Activated CD4-positive, CD25-positive, alpha-beta regulatory T cell treated with anti-CD3 and anti-CD28 coated beads, Interleukin-2, amount 50 U/mL, for 16 hours (primary cell): ENCODE measurements around the gene FSCN2.

ENCODE experiments used
- DNase-seq: peaks from one replicate; pipeline ENCODE4 v3.0.0-alpha.2; 2020; ENCODE audit warnings: low read depth, low spot score

Gene FSCN2

DNA sequence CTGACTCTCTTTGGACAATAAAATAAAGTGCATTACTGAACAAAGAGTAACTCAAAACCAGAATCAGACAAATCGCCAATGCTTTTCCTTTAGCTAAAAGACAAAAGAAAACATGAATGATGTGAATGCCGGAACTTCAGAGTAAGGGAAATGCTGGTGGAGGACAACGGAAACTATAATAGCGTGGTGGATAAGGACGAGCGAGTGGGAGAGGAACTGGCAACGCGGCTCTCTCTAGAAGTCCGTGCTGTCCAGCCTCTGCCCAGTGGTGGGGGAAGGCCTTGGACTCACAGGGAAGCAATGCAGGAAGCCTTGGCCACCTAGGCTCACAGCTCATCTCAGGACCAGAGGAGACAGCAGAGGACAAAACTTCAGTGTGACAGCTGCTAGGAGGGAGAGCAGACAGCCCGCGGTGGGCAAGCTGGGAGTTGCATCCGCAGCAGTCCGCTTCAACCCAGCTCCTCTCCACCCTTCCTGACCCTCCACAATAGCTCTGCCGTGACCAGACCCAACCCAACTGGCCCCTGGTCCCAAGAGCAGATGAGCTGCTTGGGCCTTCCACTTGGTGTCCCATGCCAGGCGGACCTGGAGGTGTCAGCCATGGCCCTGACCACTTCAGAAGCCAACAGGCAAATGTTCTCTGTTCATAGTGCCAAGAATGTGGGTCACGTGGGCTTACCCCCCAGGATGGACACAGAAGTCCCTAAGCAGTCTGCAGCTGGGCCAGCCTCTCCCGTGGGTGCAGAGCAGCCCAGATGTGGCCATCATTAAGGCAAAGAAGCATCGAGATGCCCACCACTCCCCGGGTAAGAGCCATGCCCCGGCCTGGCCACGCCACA, 29.3 kb downstream of the FSCN2 start:
- no peak for DNase-seq

DNA sequence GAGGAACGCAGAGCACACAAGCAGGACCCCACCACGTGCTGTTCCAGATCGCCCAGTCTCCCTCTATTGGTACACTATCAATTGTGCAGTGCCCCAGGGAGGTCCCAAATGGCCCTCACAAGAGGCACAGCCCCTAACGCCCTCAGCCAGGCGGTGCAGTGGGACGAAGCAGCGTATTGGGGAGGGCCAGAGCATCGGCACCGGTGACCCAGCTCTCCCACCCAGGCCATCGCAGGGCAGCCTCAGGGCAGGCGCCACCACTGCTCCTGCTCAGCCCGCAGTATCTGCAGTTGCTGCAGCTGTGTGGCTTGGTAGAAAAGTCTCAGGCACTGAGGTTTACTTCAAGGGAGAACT, 29.9 kb downstream of the FSCN2 start:
- no peak for DNase-seq

DNA sequence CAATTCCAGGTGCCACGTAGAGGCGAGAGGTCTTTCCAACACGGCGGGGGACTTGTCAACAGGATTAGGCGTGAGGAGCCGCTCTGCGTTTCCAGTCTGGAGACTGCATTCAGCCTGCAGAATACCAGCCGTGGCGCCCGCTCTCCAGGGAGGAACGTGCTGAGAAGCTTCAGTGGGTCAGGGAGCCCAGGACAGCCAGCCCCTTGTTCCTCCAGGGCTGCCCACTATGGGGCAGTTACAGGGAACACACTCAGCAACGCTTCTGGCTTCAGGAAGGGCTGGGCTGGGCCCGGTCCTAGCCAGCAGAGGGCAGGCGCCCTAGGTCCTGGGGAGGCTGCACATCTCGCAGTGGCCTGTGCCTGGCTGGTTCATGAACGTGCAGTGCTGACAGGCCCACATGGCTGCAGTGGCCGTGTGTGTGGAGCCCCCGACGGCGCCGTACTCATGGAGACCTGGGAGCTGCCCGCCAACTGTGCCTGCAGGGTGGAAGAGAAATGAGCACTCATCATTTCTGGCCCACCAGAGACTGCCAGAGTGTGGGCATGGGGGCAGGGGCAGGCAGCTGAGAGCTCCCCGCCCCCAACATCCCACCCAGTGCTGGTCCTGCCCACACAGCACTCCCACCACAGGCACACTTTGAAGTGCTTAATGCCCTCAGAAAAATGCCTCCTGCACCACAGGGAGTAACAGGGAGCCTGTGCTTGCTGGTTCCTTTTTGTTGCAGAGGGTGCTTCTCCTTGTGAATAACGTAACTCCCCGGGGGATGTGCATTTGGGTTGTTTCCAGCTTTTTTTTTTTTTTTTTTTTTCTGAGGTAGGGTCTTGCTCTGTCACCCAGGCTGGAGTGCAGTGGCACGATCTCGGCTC, 31.0 kb downstream of the FSCN2 start:
- no peak for DNase-seq

GRCh38 chr17:81561494-81561885, 33.3 kb downstream of the FSCN2 start:
- DNase-seq, result no peak

- no peak for DNase-seq
Measured at GRCh38 chr17:81563861-81564586, 35.8 kb downstream of the FSCN2 start.

- DNase-seq, result no peak
Measured at GRCh38 chr17:81564778-81565177, 36.6 kb downstream of the FSCN2 start.

DNA sequence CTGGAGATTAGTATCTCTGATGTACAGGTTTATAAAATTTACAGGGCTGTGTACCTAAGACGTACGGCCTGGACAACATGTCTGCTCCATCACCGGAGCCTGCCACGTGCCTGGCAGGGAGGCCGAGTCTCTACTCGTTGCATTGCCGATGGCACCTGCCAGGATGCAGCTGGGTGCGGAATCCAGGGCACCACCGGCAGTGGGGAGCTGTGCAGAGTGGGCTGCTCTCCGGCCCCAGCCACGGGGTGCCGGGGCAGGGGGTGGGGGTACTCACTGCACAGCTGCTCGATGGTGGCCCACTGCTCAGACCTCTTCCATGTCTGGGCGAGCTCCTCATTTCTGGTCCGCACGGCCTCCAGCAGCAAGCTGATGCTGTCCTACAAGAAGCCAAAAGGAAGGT, 37.1 kb downstream of the FSCN2 start:
- DNase-seq, result no peak

DNA sequence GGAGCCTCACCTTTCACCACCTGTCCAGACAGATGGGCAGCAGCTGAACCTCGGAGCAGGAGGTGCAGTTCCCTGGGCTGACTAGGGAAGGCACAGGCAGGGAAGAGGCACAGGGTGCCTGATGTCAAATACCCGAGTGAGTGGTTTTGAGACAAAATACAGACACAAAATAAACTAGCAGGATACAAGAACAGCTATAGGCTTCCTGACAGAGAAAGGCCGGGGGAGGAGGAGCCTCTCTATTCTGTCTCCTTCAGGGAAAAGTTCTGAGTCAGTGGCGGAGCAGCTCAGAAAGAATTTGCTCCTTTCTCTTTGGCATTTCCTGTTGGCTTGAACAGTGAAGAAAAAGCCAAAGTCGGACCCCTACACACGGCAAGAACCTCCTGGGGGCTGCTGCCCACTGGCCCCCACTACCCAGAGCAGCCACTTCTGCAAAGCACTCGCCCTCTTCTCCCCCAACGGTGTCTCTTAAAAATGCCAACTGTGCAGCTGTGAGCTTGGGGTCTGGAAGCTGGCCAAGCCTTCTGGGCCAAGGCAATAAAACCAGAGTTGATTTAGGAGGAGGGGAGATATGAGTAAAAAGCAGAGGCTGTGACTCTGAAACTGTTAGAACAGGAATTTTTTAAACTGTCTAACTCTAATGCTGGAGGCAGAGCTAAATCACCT, 38.4 kb downstream of the FSCN2 start:
- DNase-seq, result no peak

DNA sequence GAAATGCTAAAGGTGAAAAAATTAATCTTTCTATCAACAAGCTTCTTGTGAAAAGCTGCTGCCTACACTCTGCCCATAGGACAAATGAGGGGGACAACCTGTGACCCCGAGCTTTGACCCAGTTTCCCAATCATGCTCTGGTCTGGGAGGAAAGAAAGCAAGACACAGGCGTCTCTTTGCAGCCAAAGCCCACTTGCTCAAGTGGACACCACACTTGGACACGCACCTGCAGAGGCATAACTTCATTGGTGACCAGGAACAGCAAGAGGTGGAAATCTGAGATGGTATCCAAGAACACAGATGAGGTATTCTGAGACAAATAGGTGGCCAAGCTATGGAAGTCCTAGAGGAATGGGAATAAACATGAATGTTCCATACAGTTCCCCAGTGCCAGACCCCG, 39.0 kb downstream of the FSCN2 start:
- no peak for DNase-seq

GRCh38 chr17:81568416-81568815, 40.2 kb downstream of the FSCN2 start:
- no peak for DNase-seq

DNA sequence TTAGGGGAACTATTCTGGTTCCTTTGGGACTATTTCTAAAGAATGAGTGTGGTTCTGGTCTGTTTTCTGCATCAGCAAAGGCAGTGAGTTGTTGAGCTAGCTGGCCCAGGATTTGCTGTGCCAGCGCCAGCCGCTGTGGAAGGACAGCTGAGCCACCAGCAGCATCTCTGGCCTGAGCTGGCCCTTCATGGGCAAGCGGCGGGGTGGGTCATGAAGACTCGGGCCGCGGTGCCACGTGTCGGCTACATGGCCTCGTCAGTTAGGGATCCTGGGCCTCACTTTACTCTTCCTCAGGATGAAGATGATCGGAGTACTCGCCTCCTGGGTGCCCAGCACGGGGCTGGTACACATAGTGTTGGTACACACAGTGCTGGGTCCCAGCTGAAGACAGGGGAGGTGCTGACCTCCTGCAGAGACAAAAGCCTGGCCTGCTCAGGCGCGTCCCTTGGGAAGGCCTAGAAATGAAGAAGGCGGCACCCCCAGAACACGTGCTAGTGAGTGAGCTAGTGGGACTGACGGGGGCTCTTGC, 41.9 kb downstream of the FSCN2 start:
- no peak for DNase-seq

DNA sequence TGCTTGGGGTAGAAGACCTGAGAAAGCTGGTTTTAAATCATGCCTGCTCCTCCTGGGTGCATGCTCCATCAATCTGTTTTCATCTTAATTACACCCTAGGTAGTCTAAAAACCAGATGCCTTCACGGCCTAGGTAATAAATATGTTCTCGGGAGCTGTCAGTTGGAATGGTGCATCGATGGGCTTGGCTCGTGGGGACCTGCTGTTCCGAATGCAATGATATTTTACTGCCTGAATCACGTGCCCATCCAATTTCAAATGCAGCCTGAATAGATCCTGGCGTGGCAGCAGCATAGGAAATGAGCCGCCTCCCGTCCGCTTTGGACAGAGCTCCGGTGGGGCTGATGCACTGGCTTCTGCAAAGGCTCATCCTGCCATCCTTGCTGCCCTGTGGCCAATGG, 42.8 kb downstream of the FSCN2 start:
- no peak for DNase-seq

DNA sequence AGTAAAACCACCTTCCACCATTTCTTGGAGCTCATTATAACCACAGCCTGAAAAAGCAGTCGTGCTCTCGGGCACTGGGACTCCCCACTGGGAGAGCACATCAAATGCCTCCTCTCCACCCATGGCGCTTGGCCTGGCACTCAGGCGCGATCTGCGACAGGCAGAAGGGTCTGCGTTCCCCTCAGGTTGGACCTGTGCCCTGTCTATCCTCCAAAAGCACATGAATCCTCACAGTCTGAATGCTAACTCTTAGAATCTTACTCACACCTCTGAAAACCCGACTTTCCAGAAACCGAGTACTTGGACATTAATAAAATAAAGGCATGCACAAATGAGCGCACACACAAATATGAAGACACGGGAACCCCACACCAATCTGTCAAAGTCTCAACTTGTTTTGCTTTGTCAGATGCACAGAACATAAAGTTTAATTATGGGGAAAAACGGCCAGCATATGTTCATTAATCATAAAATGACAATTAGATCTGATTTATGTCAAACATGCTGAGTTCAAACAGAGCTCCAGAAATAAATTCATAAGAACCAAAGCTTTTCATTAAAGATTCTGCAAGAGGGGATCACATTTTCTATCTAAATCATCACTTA, 44.5 kb downstream of the FSCN2 start:
- DNase-seq, result no peak

DNA sequence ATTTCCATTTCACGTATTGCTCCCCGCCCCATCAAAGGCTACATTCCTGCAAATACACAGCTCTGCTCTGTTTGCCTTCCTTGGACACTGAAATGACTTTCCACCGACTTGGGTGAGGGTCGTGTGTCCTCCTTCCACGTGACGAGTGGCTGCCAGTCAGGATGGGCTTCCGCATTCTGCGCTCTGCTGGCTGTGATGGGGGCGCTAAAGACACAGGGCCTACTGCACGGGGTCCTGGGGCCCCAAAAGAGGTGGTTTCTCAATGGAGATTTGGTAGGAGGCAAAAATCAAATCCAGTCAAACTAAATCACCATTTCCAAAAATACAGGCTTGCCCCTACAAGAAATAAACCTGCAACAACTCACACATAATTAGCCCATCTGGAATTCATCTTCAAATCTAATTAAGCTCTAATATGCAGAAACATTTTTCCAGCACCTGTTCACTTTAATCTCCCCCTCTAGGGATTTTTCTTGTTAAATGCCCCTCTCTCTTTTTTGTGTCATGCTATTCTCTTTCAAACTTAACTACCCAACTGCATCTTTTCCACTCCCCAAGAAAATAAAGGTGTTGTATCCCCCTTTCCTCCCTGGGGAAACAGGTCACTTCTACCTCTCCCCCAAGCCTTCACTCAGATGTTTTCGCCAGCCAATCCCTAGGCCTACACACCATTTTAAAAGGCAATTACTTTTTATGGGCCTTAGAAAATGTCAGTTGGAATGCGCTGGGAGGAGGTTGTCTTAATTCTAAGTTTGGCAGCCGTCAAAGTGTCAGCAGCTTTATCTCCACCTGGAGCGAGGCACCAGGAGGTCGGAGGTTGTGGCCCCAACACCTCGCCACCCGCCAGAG, 45.8 kb downstream of the FSCN2 start:
- DNase-seq, result no peak

- DNase-seq, result no peak
Measured at GRCh38 chr17:81574643-81574956, 46.4 kb downstream of the FSCN2 start.

DNA sequence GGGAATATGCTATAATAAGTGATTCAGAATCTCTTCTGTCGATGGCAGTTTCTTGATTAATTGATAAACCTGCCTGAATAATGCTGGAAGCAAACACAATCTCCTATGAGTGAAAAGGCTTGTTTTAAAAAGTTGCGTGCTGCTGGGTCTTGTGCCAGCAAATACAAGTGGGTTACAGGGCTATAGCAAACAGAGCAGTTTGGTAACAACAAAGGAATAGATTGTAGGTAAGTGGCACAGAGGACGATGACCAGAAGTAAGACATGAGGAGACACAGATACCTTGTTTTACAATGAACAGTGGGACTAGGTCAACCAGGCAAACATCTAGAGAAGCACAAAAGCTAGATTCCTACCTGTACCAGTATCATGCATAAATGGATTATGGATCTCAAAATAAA, 47.7 kb downstream of the FSCN2 start:
- no peak for DNase-seq

DNA sequence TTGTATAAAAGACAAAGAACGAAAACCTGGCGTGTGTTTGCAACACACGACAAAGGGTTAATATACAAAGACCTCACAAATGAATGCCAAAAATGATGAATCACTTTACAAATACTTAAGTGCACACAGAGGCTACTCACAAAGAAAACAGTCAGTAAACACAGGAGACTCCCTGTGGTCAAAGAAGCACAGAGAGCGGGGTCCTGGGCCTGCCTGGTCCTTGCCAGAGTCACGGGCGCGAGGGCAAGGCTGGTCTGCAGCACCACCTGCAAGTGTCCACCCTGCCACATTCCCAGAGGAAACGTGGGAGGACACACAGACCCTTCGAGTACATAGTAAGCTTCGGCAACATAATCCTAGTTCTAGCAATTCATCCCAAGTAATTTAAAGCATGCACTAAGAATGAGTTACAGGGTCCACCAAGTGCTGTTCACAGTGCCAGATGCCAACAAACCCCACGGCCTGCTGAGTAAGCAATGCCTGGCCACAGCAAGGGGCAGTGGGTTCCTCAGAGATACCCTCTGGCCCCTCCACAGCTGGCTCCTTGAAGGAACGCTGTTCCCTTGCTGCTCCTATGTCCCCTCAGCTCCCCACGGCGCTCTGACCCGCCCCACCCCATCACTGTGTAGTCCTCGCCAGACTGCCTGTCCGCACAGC, 48.6 kb downstream of the FSCN2 start:
- no peak for DNase-seq

DNA sequence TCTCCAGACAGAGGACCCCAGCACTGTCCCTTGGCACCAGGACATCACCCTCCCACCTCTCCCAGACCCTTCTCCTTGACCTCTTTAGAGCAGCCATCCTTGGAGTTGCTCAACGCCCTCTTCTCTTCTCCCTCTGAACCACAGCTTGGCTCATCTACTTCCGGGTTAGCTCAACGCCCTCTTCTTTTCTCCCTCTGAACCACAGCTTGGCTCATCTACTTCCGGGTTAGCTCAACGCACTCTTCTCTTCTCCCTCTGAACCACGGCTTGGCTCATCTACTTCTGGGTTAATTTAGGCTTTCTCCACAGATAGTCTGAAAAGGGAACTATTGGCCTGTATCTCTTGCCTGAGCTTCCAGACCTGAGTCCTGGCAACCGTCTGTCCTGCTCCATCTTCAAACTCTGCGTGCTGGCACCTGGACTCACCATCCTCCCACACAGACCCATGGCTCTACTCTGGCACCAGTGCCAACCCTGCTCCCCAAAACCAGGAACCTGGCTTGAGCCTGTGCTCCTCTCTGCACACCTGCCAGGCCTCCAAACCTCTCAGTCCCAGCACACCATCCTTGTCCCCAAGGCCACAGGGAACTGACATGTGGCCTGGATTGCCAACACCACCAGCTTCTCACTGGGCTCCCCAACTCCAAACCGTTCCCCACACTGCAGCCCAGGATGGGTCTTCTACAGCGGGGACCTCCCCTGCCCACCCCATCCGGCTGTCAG, 49.3 kb downstream of the FSCN2 start:
- DNase-seq, result no peak

- DNase-seq, result no peak
Measured at GRCh38 chr17:81578038-81578441, 49.9 kb downstream of the FSCN2 start.
